ENCODE results near the gene SEC24C.
"Not testable (repeated sequence)": the region's sequence is repeated elsewhere in the genome, so short reads cannot be mapped to it uniquely, and the experiment has no call there.

SEC24C gene

DNA sequence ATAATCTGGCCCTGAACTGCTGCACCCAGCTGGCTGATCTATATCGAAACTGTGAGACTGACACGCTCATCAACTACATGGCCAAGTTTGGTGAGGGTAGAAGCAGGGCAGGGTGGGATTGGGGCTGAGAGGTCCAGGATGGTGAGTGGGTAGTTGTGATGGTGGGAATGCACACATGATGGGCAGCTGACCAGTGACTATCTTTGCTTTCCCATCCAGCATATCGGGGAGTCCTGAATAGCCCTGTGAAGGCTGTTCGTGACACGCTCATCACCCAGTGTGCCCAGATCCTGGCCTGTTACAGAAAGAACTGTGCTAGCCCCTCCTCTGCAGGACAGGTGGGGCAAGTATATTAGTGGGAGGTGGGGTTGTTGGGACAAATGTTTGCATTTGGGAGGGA is 25.2 kb downstream of the SEC24C start:
- DNase-seq = no peak
- intact Hi-C loops (cut with DNase I) = no loop called here

DNA sequence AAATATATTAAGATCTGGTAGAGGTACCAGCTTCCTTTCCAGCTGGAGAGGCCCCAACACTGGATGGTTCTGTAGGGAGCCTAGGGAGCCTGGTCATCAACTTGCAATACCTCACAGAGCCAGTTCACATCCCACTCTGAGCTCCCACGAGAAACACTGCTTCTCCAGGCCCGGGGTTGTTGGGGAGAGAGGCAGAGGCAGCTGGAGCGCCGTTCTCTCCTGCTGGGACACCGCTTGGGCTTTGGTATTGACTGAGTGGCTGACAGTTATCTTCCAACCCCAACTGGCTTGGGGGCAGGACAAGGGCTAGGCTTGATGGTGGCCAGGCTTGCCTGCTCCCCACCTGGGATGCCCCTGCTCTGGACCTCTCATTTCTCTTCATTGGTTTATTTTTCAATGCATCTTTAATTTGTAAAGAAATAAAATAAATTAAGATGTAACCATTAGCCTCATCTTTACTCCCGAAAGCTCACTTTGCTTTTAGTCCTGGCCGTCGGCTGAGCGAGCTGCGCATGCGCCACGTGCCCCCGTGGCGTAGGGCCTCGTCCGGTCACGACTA is 27.6 kb downstream of the SEC24C start:
- peak in 9 of 10 donors; percentile 81 to 98 (median 87) for DNase-seq
- intact Hi-C loops (cut with DNase I) = no loop called here

DNA sequence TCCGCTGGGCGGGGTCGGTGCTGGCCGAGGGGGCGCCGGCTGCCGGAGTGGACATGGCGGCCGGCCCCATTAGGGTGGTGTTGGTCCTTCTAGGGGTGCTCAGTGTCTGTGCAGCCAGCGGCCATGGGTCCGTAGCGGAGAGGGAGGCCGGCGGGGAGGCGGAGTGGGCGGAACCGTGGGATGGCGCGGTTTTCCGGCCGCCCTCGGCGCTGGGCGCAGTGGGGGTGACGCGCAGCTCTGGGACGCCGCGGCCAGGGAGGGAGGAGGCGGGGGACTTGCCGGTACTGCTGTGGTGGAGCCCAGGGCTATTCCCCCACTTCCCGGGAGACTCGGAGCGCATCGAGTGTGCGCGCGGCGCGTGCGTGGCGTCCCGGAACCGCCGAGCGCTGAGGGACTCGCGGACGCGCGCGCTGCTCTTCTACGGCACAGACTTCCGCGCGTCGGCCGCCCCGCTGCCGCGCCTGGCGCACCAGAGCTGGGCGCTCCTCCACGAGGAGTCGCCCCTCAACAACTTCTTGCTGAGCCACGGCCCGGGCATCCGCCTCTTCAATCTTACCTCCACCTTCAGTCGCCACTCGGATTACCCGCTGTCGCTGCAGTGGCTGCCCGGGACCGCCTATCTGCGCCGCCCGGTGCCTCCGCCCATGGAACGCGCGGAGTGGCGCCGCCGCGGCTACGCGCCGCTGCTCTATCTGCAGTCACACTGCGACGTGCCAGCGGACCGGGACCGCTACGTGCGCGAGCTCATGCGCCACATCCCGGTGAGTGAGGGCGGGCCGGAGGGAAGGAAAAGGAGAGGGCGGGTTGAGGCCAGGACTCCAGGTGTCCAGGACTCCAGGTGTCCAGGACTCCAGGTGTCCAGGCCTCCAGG is 28.3 kb downstream of the SEC24C start:
- intact Hi-C loops (cut with DNase I) = no loop called here
- DNase-seq = peak; percentile 39 to 96 (median 76)

DNA sequence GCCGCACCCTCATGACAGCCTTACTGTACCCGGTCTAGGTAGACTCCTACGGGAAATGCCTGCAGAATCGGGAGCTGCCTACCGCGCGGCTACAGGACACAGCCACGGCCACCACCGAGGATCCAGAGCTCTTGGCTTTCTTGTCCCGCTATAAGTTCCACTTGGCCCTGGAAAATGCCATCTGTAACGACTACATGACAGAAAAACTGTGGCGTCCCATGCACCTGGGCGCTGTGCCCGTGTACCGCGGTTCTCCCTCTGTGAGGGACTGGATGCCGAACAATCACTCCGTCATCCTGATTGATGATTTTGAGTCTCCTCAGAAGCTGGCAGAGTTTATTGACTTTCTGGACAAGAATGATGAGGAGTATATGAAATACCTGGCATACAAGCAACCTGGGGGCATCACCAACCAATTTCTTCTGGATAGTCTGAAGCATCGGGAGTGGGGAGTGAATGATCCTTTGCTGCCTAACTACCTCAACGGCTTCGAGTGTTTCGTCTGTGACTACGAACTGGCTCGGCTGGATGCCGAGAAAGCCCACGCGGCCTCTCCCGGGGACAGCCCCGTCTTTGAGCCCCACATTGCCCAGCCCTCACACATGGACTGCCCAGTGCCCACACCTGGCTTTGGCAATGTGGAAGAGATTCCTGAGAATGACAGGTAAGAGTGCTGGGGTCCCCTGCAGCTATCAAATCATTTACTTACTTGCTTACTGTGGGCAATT is 29.1 kb downstream of the SEC24C start:
- intact Hi-C loops (cut with DNase I) = no loop called here
- DNase-seq = peak in 3 of 10 donors; percentile 10 to 79 (median 23)

DNA sequence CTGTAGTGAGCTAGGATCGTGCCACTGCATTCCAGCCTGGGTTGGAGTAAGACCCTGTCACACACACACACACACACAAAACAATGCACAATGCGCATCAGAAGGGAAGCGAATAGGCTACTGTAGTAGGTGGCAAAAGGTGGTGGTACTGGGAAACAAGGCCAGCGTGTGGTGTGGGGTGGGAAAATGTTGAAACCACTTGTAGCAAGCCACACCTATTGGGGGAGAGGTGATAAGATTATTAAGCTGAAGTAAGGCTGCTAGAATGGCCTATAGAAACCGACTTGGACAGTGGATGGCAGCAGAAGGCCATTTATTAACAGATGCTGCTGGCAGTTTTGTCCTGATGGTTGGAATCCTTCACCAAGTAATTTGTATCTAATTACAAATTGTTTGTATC is 30.5 kb downstream of the SEC24C start:
- no peak for DNase-seq
- intact Hi-C loops (cut with DNase I) = no loop called here

DNA sequence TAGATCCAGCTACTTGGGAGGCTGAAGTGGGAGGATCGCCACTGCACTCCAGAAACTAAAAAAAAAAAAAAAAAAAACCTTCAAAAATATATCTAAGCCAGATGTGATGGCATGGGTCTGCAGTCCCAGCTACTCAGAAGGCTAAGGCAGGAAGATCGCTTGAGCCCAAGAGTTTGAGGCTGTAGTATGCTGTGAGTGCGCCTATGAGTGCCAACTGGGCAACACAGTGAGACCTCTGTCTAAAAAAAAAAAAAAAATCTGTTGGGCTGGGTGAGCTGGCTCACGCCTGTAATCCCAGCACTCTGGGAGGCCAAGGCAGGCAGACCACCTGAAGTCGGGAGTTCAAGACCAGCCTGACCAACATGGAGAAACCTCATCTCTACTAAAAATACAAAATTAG is 34.8 kb downstream of the SEC24C start:
- intact Hi-C loops (cut with DNase I) = no loop called here
- no peak for DNase-seq

DNA sequence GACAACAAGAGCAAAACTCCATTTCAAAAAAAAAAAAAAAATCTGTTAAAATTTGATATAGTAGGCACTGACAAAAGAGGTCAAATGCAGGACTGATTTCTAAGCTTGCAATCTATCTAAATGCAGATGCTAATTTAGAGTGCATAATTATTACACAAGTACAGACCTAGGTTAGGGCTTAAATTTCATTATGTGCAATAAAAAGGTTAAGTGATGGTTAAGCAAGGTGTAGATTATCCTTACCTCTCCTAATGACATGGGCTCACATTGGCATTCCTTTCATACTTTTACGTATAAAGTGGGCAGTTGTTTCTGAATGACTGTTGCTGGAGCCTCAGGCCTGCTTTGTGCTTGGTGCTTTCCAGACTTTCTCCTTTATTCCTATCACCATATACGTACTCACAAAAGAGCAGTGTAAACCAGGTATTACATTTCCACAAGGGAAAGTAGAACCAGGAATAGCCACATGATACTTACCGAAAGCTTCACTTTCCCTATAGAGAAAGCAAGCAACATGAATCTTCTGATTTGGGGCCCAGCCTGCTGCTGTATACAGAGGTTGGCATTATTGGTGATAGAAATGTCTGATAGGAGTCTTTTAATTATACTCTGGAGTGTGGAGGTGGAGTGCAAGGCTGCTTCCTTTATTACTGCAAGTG is 35.5 kb downstream of the SEC24C start:
- no peak for DNase-seq
- intact Hi-C loops (cut with DNase I) = no loop called here

DNA sequence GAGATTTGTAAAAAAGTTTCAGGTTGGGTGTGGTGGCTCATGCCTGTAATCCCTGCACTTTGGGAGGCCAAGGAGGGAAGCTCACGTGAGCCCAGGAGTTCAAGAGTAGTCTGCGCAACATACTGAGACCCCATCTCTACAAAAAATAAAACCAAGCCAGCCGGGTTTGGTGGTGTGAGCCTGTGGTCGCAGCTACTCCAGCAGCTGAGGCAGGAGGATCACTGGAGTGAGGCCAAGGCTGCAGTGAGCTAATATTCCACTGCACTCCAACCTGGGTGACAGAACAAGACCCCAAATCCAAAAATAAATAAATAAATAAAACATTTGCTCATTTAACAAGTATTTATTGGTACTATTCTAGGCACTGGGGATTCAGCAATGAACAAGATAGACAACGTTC is 36.1 kb downstream of the SEC24C start:
- intact Hi-C loops (cut with DNase I) = no loop called here
- no peak for DNase-seq

DNA sequence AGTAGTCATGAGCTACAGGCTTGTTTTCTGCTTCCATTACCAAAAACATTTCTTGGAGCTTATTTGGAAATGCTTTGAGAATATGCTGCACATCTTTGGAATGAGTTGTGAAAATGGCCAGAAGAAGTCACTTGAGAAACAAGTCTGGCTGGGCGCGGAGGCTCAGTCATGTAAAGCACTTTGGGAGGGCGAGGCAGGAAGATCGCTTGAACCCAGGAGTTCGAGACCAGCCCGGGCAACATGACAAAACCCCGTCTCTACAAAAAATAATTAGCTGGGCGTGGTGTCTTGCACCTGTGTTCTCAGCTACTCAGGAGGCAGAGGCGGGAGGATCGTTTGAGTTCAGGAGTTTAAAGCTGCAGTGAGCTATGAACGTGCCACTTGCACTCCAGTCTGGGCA is 36.8 kb downstream of the SEC24C start:
- DNase-seq = no peak
- intact Hi-C loops (cut with DNase I) = no loop called here

DNA sequence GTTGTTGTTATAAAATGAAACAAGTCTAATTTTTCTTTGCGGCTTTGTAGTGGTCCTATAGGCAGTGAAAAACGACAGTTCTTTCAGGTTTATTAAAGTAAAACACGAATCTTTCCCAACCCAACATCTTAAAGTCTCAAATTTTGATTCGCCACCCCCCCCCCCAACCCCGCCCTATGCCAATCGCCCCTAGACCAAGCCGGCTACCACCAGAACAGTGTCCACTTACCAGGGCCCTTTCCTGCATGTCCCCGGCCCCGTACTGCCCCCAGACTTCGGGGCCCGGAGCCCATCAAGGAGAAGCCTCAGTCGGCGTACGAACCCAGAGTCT is 37.3 kb downstream of the SEC24C start:
- intact Hi-C loops (cut with DNase I) = no loop called here

DNA sequence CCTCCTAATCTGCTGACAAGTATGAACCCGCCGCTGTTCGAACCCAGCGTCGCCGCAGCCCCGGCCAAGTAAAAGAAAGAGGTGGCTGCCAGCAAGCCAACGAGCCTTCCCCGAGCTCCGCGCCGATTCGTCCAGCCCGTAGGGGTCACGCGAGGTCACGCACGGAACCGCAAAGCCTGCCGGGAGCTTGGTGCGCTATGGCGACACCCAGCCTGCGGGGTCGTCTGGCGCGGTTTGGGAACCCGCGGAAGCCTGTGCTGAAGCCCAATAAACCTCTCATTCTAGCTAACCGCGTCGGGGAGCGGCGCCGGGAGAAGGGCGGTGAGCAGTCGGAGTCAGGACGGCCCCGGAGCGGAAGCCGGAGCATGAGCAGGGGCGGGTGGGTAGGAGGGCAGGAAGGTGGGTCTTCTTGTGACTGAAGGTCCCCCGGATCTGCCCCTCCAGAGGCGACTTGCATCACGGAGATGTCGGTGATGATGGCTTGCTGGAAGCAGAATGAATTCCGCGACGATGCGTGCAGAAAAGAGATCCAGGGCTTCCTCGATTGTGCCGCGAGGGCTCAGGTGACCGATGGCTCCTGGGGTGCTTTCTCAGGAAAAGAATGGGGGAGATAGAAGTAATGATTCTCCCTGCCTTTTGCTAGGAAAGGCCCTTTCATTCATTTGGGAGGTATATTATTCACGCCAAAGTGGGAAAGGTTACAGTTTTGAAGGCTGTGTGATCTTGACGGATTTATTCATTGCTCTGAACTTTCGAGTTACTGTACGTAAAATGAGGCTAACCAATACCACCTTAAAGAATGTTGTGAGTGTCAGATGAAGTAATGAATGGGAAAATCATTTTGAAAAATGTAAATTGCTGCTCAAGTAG is 37.9 kb downstream of the SEC24C start, which contains the start of gene CHCHD1:
TSS of gene CHCHD1 (plus strand) at position 170 of the 870 bp plus-strand sequence. CDS start at position 198, 28 bp downstream.
- intact Hi-C loops (cut with DNase I) = no loop called here

More for the DNA sequence above, 37.3 kb downstream of the SEC24C start:
- no peak for DNase-seq

DNA sequence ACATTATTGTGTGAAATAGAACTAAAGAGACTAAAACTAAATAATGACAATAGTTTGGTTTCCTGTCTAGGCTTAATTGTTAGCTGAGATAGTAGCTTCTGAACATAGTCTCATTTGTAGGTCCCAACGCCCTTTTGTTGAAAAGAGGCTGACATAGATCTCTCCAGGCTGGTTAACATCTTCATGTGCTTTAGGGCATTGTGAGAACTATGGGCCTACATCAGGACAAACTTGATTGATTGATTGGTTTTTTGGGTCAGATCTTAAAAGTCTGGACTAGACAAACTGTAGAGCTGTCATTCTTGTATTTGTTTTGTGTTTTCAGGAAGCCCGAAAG is 38.5 kb downstream of the SEC24C start:
- intact Hi-C loops (cut with DNase I) = no loop called here
- DNase-seq = no peak

More for the DNA sequence above, 37.9 kb downstream of the SEC24C start, which contains the start of gene CHCHD1:
- DNase-seq = peak; percentile 89 to 99 (median 95)

DNA sequence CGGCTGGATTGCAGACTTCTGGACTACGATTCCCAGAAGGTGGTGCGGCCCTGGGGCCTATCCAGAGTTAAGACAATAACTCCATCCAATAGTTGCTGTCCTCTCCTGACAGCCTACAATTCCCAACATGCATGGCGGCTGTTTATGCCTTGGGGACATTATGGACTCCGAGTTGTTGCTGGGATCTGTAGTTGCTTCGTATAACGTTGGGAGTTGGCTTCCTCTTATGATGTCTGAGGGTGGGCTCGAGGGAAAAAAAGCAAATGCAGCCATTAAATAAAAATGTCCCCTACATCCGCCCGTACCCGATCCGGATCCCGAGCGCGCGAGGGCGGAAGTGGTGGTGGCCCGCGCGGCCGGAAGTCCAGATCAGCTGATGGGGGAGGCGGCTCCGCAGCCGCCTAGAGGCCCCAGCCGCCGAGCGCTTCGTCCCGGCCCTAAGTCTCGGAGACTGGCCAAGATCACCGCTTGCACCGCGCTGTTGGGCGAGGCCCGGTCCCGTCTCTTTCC is 41.1 kb downstream of the SEC24C start, which contains the start of gene ZSWIM8:
TSS of gene ZSWIM8 (plus strand) at position 396 of the 510 bp plus-strand sequence. CDS start 273 bp downstream, outside the sequence.
- DNase-seq = peak; percentile 83 to 97 (median 90)
- intact Hi-C loops (cut with DNase I) = loop anchor here (1.0 kb wide), 1 partner anchor 26 kb away; the partner anchor contains the start of gene NDST2

DNA sequence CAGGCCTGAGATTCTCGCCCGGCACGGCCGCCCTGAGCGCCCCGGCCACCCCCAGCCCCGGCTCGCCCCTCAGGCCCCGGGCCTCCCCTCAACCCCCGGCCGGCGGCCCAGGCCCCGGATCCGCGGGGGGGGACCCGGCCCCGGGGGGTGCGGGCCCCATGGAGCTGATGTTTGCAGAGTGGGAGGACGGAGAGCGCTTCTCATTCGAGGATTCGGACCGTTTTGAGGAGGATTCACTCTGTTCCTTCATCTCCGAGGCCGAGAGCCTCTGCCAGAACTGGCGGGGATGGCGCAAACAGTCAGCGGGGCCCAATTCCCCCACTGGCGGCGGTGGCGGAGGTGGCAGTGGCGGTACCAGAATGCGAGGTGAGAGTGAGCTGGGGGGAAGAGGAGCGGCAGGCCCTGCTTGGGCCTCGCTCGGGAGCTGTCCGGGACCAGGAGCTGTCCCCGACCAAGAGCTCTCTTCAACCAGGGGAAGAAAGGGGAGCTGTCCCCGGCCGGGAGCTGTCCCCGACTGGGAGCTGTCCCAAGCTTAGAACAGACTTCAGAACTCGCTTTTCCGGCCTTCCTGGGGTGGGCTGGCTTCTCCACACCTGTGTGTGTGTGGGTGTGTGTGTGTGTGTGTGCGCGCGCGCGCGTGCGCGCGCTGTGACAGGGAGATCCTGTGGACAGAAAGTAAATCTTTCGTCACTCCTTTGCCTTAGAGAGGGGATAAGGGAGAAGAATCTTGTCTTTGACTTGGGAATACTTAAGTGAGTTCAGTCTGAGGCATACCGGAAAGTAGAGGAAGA is 41.7 kb downstream of the SEC24C start:
- intact Hi-C loops (cut with DNase I) = loop anchor here (1.0 kb wide), 1 partner anchor 25 kb away; the partner anchor contains the start of gene NDST2
- DNase-seq = peak in 2 of 10 donors; percentile 70 to 83

DNA sequence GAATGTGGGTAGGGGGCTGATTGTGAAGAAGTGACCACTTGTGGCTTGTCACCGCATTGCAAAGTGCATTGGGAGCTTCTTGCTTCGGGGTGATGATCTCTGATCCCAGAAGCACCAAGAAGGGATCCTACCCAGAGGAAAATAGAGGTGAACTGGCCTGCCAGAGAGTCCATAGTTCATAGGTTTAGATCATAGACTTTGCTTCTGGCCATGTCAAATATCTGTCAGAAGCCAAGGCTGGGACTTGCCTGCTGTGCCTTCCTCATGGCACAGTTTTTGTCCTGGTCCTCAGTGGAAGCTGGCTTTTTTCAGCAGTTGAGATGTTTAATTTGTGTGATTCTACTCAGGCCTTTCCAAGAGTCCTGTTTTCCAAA is 42.3 kb downstream of the SEC24C start:
- DNase-seq = no peak
- intact Hi-C loops (cut with DNase I) = no loop called here

DNA sequence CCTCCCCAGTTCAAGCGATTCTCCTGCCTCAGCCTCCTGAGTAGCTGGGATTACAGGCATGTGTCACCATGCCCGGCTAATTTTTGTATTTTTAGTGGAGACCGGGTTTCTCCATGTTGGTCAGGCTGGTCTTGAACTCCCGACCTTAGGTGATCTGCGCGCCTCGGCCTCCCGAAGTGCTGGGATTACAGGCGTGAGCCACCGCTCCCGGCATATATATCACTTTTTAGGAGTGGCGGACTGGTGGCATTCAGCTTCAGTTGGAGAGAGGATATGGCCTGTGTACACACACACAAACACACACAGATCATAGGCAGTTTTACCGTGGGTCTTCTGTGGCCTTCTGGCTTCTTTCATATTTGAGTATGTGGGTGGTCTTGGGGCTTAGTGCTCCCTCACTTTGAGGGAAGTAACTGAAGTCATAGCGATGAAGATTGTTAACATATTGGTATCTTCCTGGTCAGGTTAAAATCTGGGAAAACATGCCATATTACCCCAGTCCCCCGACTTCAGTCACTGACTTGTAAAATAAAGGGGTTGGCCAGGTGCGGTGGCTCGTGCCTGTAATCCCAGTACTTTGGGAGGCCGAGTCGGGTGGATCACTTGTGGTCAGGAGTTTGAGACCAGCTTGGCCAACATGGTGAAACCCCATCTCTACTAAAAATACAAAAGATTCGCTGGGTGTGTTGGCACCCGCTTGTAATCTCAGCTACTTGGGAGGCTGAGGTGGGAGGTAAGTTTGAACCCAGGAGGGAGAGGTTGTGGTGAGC is 43.0 kb downstream of the SEC24C start:
- DNase-seq; intact Hi-C loops (cut with DNase I): not testable (repeated sequence)

DNA sequence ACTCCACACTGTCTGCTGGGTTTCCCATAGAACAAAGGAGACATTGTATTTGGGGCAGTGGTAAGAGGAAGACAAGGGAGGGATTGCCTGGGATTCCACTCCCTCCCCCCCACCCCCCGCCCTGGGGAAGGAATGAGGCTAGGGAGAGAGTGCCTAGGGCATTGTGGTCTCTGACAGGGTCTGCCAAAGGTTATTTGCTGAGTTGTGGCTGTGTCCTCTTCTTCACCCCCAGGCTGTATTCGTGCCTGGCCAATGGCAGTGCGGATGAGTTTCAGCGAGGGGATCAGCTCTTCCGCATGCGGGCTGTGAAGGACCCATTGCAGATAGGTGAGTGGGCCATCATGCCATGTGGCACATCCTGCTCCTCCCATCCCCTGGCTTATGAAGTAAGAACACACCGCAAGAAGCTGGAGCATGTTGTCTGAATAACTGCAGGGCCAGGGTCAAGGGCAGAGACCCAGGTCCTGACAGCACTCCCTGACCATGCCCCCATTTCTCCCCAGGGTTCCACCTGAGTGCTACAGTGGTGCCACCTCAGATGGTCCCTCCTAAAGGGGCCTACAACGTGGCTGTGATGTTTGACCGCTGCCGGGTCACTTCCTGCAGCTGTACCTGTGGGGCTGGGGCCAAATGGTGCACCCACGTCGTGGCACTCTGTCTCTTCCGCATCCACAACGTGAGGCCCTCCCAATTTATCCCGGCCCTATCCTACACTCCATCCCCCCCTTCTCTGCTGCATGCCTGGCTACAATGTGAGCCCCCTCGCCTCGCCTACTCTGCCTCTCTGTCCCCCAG is 44.9 kb downstream of the SEC24C start:
- intact Hi-C loops (cut with DNase I) = no loop called here
- DNase-seq = no peak
